H1 (cell line): Measurements from ENCODE around the gene ACBD6. TPM values are rescaled to one million over a fixed set of nuclear protein-coding genes. Genes with fewer than 3 reads are reported as not detected.

Source experiments
- CTCF ChIA-PET: fragments of 300-600 bp; sonication (Branson Sonifier 250); formaldehyde crosslinking; loops from one replicate; lab custom pipeline; 2021; ENCODE audit not compliant: partially characterized antibody; lab: Charles Lee
- POLR2A ChIA-PET: fragments of 300-600 bp; sonication (Branson Sonifier 250); formaldehyde crosslinking; loops from one replicate; lab custom pipeline; 2021; ENCODE audit warnings: inconsistent platforms; ENCODE audit not compliant: partially characterized antibody; lab: Charles Lee
- DNase-seq, 2 experiments: peaks; one replicate each; pipeline versions ENCODE4 v3.0.0 to v3.0.0-alpha.2; 2010 to 2022; ENCODE audit warnings: low spot score in 2 of 2, low read depth in 1 of 2, mixed read lengths in 1 of 2
- FAIRE-seq: peaks from 2 replicates; lab custom pipeline; 2011; peaks lifted over from hg19 to GRCh38; lab: Jason Lieb, UNC
- H2AFZ ChIP-seq: 2 replicates; pipeline ENCODE4 v1.8.1; 2012; ENCODE audit warnings: low read length, inconsistent platforms
- H2AK5ac ChIP-seq: 2 replicates; pipeline ENCODE4 v1.6.1; 2013; ENCODE audit warnings: low read depth, low read length
- H2BK120ac ChIP-seq: replicated peaks from 2 replicates; pipeline ENCODE3; 2013; ENCODE audit warnings: low read depth, low read length, inconsistent platforms
- H2BK12ac ChIP-seq: 2 replicates; pipeline ENCODE4 v1.6.1; 2013; ENCODE audit warnings: low read depth, low read length
- H2BK15ac ChIP-seq: 2 replicates; pipeline ENCODE4 v1.6.1; 2013; ENCODE audit warnings: low read length
- H2BK20ac ChIP-seq: 2 replicates; pipeline ENCODE4 v1.6.1; 2013; ENCODE audit warnings: low read length
- H2BK5ac ChIP-seq: 2 replicates; pipeline ENCODE4 v1.6.1; 2013; ENCODE audit warnings: low read depth, low read length
- H3K14ac ChIP-seq: 2 replicates; pipeline ENCODE4 v1.6.1; 2013; ENCODE audit warnings: inconsistent platforms; ENCODE audit not compliant: insufficient read length
- H3K18ac ChIP-seq: 2 replicates; pipeline ENCODE4 v1.6.1; 2013; ENCODE audit warnings: low read length; ENCODE audit errors: extremely low read depth
- H3K23ac ChIP-seq: 2 replicates; pipeline ENCODE4 v1.6.1; 2013; ENCODE audit warnings: inconsistent platforms; ENCODE audit not compliant: insufficient read length
- H3K23me2 ChIP-seq: 2 replicates; pipeline ENCODE4 v1.6.1; 2013; ENCODE audit warnings: low read depth, low read length
- H3K27ac ChIP-seq: 2 replicates; pipeline ENCODE4 v1.6.1; 2011; ENCODE audit warnings: low read depth, low read length, inconsistent platforms
- H3K27me3 ChIP-seq, 4 experiments: replicated peaks in 1 of 4; 1 replicate in 1 of 4; 2 replicates in 3 of 4; pipeline versions ENCODE4 v1.6.1 to v1.8.1; 2011 to 2013; ENCODE audit warnings: low read length in 3 of 4, mild to moderate bottlenecking in 3 of 4, inconsistent platforms in 2 of 4, mixed read lengths in 2 of 4, moderate library complexity in 1 of 4; ENCODE audit not compliant: control insufficient read depth in 3 of 4, insufficient read depth in 3 of 4; ENCODE audit errors: extremely low read depth in 1 of 4
- H3K36me3 ChIP-seq, 4 experiments: 2 replicates each; pipeline versions ENCODE4 v1.6.1 to v1.8.1; 2011 to 2013; ENCODE audit warnings: mild to moderate bottlenecking in 4 of 4, low read length in 3 of 4, moderate library complexity in 2 of 4, control low read depth in 1 of 4, inconsistent platforms in 1 of 4; ENCODE audit not compliant: insufficient read depth in 4 of 4, control insufficient read depth in 2 of 4
- H3K4ac ChIP-seq: replicated peaks from 2 replicates; pipeline ENCODE3; 2013; ENCODE audit warnings: low read length, low read depth, mixed read lengths, inconsistent platforms; ENCODE audit not compliant: insufficient read length
- H3K4me1 ChIP-seq, 4 experiments: replicated peaks in 1 of 4; 1 replicate in 1 of 4; 2 replicates in 3 of 4; pipeline versions ENCODE4 v1.6.1 to v1.8.1; 2011 to 2013; ENCODE audit warnings: low read length in 3 of 4, inconsistent platforms in 2 of 4, mixed read lengths in 1 of 4; ENCODE audit not compliant: insufficient read depth in 4 of 4, control insufficient read depth in 3 of 4
- H3K4me2 ChIP-seq, 2 experiments: 2 replicates each; pipeline versions ENCODE4 v1.6.1 to v1.8.1; 2011 to 2013; ENCODE audit warnings: low read depth in 2 of 2, low read length in 2 of 2, control low read depth in 1 of 2, inconsistent platforms in 1 of 2, mild to moderate bottlenecking in 1 of 2; ENCODE audit not compliant: insufficient read depth in 1 of 2
- H3K4me3 ChIP-seq, 4 experiments: fragments of 200-600, 300-600 bp in 1 of 4; sonication (generic), shearing (Covaris generic), sonication (Bioruptor Twin) in 1 of 4; 2 replicates each; pipeline versions ENCODE4 v1.5.1 to v1.8.1; 2011 to 2016; ENCODE audit warnings: low read length in 4 of 4, low read depth in 3 of 4, control low read depth in 2 of 4, inconsistent platforms in 2 of 4, mild to moderate bottlenecking in 2 of 4, mixed read lengths in 1 of 4, moderate library complexity in 1 of 4; ENCODE audit not compliant: insufficient read depth in 2 of 4; ENCODE audit errors: extremely low read depth in 1 of 4
- H3K56ac ChIP-seq: replicated peaks from 2 replicates; pipeline ENCODE3; 2013; ENCODE audit warnings: low read depth, mild to moderate bottlenecking, mixed read lengths, low read length, inconsistent platforms; ENCODE audit not compliant: insufficient read length
- H3K79me1 ChIP-seq: 2 replicates; pipeline ENCODE4 v1.6.1; 2013; ENCODE audit warnings: low read depth, low read length, control low read depth
- H3K79me2 ChIP-seq, 2 experiments: 2 replicates each; pipeline versions ENCODE4 v1.6.1 to v1.8.1; 2012 to 2013; ENCODE audit warnings: low read length in 2 of 2, mild to moderate bottlenecking in 2 of 2, inconsistent platforms in 1 of 2; ENCODE audit not compliant: insufficient read depth in 2 of 2, control insufficient read depth in 1 of 2
- H3K9ac ChIP-seq, 4 experiments: replicated peaks in 1 of 4; 1 replicate in 1 of 4; 2 replicates in 3 of 4; pipeline versions ENCODE4 v1.6.1 to v1.8.1; 2011 to 2013; ENCODE audit warnings: low read depth in 3 of 4, low read length in 3 of 4, control low read depth in 2 of 4, mild to moderate bottlenecking in 2 of 4, moderate library complexity in 2 of 4, inconsistent platforms in 1 of 4; ENCODE audit errors: extremely low read depth in 1 of 4
- H3K9me3 ChIP-seq, 2 experiments: 2 replicates each; pipeline versions ENCODE4 v1.6.1 to v1.8.1; 2012 to 2013; ENCODE audit warnings: mild to moderate bottlenecking in 2 of 2, moderate library complexity in 2 of 2, control low read depth in 1 of 2, inconsistent platforms in 1 of 2, low read depth in 1 of 2, low read length in 1 of 2, mixed read lengths in 1 of 2; ENCODE audit not compliant: insufficient read depth in 2 of 2
- H4K20me1 ChIP-seq, 2 experiments: replicated peaks in 1 of 2; 2 replicates each; pipeline versions ENCODE3 to v1.8.1; 2011 to 2013; ENCODE audit warnings: inconsistent platforms in 2 of 2, low read length in 2 of 2, mild to moderate bottlenecking in 1 of 2; ENCODE audit not compliant: insufficient read depth in 2 of 2, control insufficient read depth in 1 of 2
- H4K5ac ChIP-seq: 2 replicates; pipeline ENCODE4 v1.6.1; 2013; ENCODE audit warnings: low read length, low read depth, mixed read lengths, inconsistent platforms; ENCODE audit not compliant: insufficient read length
- H4K8ac ChIP-seq: 2 replicates; pipeline ENCODE4 v1.8.0; 2013; ENCODE audit warnings: mild to moderate bottlenecking, moderate library complexity, low read length, inconsistent platforms; ENCODE audit not compliant: insufficient read depth; ENCODE audit errors: extremely low read depth
- H4K91ac ChIP-seq: replicated peaks from 2 replicates; pipeline ENCODE3; 2013; ENCODE audit warnings: low read length, mixed read lengths, inconsistent platforms; ENCODE audit not compliant: insufficient read length
- CTBP2 ChIP-seq: IDR thresholded peaks from 2 replicates; pipeline ENCODE4 v1.7.0; 2011; ENCODE audit warnings: borderline replicate concordance, mild to moderate bottlenecking, moderate library complexity, mixed read lengths, low read length; ENCODE audit not compliant: insufficient read depth, insufficient read length
- EZH2 ChIP-seq: fragments of 200-600 bp; sonication (generic); IDR thresholded peaks from 2 replicates; pipeline ENCODE4 v1.7.1; 2012; ENCODE audit warnings: low read depth, mild to moderate bottlenecking, moderate library complexity, low read length, inconsistent platforms; ENCODE audit not compliant: severe bottlenecking
- POU5F1 ChIP-seq: IDR thresholded peaks from 2 replicates; pipeline ENCODE4 v1.6.1; 2011; ENCODE audit warnings: low read depth, mild to moderate bottlenecking, low read length, moderate library complexity
- SUZ12 ChIP-seq: fragments of 200-600 bp; sonication (generic); IDR thresholded peaks from 2 replicates; pipeline ENCODE4 v1.6.1; 2012; ENCODE audit warnings: mild to moderate bottlenecking, inconsistent platforms, low read length, moderate library complexity, mixed read lengths
- WGBS, 2 experiments: shearing (Covaris generic) in 1 of 2; methylation state at CpG; one replicate each; pipeline versions ENCODE4 v1.1.6 to v1.1.7; 2013 to 2015; ENCODE audit warnings: low lambda C conversion rate in 2 of 2, mixed read lengths in 2 of 2, inconsistent platforms in 1 of 2, low coverage in 1 of 2, missing lambda C conversion rate in 1 of 2; ENCODE audit not compliant: insufficient replicate concordance in 2 of 2, insufficient coverage in 1 of 2, insufficient read length in 1 of 2; ENCODE audit errors: extremely low coverage in 1 of 2, missing lambda C conversion rate in 1 of 2; 5-methylcytosine and 5-hydroxymethylcytosine counted together
- polyA plus RNA-seq, 7 experiments: library from polyadenylated mRNA; depleted of rRNA in 3 of 7; stranded (reverse) in 5 of 7; unstranded in 2 of 7; fragments of >200 nt in 5 of 7; fragments of 200-250 nt in 2 of 7; gene quantifications; 1 replicate in 5 of 7; 2 replicates in 1 of 7; 4 replicates in 1 of 7; pipeline versions ENCODE4 v1.2.1 to v1.2.3, GENCODE V29; 2011 to 2013; ENCODE audit warnings: missing spikeins in 2 of 7, mixed read lengths in 2 of 7
- total RNA-seq: library from RNA; stranded (reverse); fragmentation: NEBNext Ultra II Directional; extraction: Animal tissue kit (Norgen Biotek cat#: 25700); gene quantifications from 2 replicates; pipeline ENCODE4 v1.2.1, GENCODE V29; 2021

ACBD6 gene
- total and polyA plus RNA-seq, 2 of the 8 experiments (the other 6 are each of a cell fraction or from before 2014, with no cell fraction given) = 52.0 to 67.7 TPM

DNA sequence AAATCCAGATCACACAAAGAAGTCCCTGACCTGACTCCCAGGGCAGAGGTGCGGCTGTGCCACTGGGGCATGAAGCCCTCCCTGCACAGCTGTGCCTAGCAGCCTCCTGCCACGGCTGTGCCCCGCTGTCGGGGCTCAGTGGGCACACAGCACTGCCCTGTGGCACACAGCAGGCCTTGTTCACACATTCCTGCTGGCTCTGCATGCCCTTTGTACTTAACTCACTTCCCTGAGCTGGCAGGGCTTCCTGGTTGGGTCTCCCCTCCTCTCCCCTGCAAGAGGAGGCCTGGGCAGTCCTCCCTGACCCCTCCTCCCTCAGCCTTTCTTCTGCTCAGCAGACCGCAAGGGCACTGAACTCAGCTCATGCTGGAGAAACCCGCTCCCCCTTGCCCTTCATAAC, 257.5 kb downstream of the ACBD6 start:
- POLR2A ChIA-PET = interaction anchor here (1.1 to 4.3 kb wide), 3 partner anchors 9 to 13 kb away, joined by 3 to 29 read pairs (median 13); partner anchors contain the start of gene LHX4
- WGBS, 2 experiments = 79% methylated on average over 6 of the region's 6 CpGs; no CpG with 5 or more reads in 1 of the 2 experiments
- H3K4me3 ChIP-seq = no peak overlapping the region
- H3K27me3 ChIP-seq = no peaks in the 10 kb centered on the region
- H2BK20ac ChIP-seq = 0 out of 2 replicates have a peak overlapping the region, but pooled peaks have one; percentile 97
- H3K14ac ChIP-seq = no peak overlapping the region
- H4K20me1 ChIP-seq = peaks cover 0 to 2% of the 10 kb centered on the region in 2 experiments
- no peaks in the 10 kb centered on the region for H3K9me3 ChIP-seq
- H3K56ac ChIP-seq = no peak overlapping the region
- peak overlapping the region; percentile 41; the same call in 1 of the 2 replicates for H2BK12ac ChIP-seq
- peaks cover 15 to 40% (median 28%) of the 10 kb centered on the region in 4 experiments for H3K4me1 ChIP-seq
- no peak for TF ChIP-seq EZH2
- TF ChIP-seq POU5F1 = no peak
- no peak for TF ChIP-seq SUZ12
- TF ChIP-seq CTBP2 = peak; percentile 13
- TF ChIP-seq, all 59 proteins: peak for 1
- Histone ChIP-seq H4K91ac (peak overlapping the region; percentile 40), H3K79me1 (no peaks in the 10 kb centered on the region), H3K4me2 (no peak overlapping the region), H4K5ac (no peak overlapping the region), H3K18ac (peak overlapping the region; percentile 64; the same call in 1 of the 2 replicates), H4K8ac (no peak overlapping the region), H2AFZ (no peak overlapping the region), H3K27ac (no peak overlapping the region), H3K4ac (no peak overlapping the region), H3K79me2 (no peaks in the 10 kb centered on the region; a peak in 1 of 4 replicates), H3K36me3 (no peaks in the 10 kb centered on the region), H3K23ac (no peak overlapping the region), H2BK15ac (peak overlapping the region; percentile 63; the same call in 1 of the 2 replicates), H3K9ac (no peak overlapping the region), H3K23me2 (peaks cover 2% of the 10 kb centered on the region; the same call in 1 of the 2 replicates), H2BK5ac (peak overlapping the region; percentile 71; the same call in 1 of the 2 replicates), H2AK5ac (no peak overlapping the region), H2BK120ac (no peak overlapping the region)
- no peak for FAIRE-seq
- CTCF ChIA-PET = interaction anchor here (1.0 to 5.3 kb wide), 8 partner anchors 9 to 182 kb away, joined by 3 to 33 read pairs (median 4); no protein-coding TSS in a partner anchor
- DNase-seq = no peak
